Glomerular endothelial cell (primary cell): ENCODE measurements around the gene WDR64. TPM values are rescaled to one million over a fixed set of nuclear protein-coding genes. Genes with fewer than 3 reads are reported as not detected.

ENCODE experiments used
- DNase-seq: peaks from one replicate; pipeline ENCODE4 v3.0.0-alpha.2; 2011; ENCODE audit warnings: low read depth, low spot score; ENCODE audit errors: extremely low read depth
- total RNA-seq: library from RNA; depleted of rRNA; stranded (reverse); fragments of >200 nt; gene quantifications from 2 replicates; pipeline ENCODE4 v1.2.3, GENCODE V29; 2015

The WDR64 gene
- total RNA-seq, 1 donor from 2014 or later, result not detected

DNA sequence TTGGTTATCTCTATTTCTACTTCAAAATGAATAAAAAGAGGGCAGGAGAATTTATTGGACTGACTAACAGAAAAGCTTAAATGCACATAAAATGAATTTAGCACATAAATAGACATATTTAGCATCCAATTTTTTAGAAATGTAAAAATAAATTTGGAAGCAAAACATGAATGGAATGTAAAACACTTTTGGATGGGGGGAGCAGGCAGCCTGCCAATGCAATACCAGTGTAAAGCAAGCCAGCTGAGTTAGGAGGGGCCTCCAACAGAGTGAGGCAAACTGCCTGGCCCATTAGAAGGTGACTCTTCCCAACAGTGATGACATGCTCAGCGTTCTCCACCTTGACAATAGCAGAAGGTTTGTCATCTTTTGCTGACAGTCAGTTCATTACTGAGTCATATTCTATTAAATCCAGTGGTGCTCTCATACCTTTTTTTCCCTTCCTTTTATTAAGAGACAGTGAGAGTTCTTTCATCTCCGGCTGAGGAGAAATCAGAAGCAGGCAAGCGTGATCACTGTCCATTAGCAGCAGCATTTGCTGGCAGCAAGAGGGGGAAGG lies 176.5 kb downstream of the WDR64 start:
- no peak for DNase-seq

- DNase-seq, result no peak
These were observed 177.4 kb downstream of the WDR64 start for GRCh38 chr1:241829468-241829867.

DNA sequence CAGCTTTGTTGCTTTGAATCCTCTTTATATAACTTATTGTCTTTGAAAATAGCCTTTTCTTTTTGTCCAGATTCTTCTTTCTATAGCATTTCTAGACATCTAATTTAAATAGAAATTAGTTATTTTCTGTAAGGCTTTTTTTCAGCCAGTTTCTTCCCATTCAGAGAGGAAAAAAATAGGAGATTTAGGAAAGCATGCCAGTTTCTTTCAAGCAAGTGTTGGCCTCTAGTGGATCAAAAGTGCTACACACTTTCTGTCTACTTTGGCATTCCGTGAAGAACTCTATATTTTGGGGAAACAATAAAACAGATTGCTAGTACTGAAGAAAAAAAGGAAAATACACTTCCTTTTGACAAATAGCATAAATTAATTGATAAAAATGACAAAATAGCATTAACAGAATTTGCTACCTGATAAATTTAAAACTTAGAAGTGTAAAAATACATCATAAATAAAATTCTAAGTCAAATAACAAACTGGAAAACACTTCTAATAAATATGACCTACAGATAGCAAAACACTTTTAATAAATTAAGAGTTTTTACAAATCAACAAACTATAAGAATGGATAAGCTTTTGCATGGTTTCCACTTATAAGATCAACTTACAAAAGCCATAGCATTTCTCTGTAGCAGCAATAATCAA lies 182.8 kb downstream of the WDR64 start:
- DNase-seq, result no peak

DNA sequence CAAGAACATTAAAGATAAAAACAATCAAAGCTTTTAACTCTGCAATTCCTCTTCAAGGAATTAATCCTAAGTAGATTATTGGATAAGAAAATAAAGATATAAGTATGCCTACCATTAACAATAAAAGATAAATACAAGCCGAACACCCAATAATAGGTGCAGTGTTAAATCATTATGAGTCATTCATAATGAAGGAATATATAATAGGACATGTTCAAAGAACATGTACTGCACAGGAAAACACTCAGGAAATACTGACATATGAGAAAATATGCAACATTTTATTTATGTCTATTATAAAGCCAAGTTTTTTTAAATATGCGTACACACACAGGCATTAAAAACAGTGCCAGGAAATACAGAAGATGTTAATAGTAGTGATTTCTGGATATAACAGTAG lies 184.9 kb downstream of the WDR64 start:
- DNase-seq, result no peak

DNA sequence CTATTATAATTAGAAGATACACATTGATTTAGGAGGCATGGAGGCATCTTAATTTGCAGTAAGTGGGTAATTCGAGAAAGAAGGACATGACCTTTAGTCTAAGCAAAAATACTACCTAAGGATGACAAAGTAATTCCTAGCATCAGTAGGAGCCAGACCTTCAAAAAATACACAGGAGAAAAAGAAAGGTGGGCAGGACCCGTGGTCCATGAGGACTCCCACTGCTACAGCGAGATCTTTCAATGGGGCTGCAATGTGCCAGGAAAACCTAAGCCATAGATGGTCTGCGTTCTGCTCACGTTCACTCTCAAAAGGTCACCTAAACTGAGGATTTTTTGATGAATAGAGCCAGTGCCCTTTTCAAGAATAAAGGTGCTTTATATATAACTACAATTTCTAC lies 185.3 kb downstream of the WDR64 start:
- DNase-seq, result no peak

- no peak for DNase-seq
These were observed 185.8 kb downstream of the WDR64 start for GRCh38 chr1:241837901-241838300.

DNA sequence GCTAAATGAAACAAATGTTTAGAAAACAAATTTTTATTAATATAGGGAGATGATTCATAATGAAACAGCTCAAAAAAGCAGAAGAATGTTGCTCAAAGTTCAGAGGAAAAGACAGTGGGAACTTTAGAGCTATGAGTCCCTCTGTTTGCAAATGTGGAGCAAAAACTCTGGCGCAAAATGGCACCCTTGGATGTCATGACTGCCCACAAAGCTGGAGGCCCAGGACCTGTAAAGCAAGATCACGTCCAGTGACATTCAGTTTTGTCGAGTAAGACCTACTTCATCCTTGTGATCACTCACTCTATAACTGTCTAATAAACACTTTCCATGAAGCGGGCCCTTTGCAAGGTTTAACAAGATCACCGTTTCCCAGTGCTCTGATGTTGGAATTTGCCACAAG lies 186.8 kb downstream of the WDR64 start:
- no peak for DNase-seq

- DNase-seq, result no peak
These were observed 187.4 kb downstream of the WDR64 start for GRCh38 chr1:241839369-241839979.

DNA sequence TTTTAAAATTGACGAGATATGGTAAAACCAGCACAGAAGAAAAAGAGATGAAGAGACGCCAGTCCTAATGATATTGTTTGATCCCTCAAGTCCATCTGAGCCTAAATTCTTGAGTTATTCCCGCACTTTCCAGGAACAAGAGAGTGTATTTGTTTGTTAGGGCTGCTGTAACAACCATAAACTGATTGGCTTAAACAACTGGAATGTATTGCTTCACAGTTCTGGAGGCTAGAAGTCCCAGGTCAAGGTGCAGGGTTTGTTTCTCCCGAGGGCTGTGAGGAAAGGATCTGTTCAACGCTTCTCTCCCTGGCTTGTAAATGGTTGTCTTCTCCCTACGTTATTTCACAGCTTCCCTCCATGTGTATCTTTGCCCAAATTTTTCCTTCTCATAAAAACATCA lies 188.1 kb downstream of the WDR64 start:
- no peak for DNase-seq

- no peak for DNase-seq
These were observed 189.6 kb downstream of the WDR64 start for GRCh38 chr1:241841691-241842090.

DNA sequence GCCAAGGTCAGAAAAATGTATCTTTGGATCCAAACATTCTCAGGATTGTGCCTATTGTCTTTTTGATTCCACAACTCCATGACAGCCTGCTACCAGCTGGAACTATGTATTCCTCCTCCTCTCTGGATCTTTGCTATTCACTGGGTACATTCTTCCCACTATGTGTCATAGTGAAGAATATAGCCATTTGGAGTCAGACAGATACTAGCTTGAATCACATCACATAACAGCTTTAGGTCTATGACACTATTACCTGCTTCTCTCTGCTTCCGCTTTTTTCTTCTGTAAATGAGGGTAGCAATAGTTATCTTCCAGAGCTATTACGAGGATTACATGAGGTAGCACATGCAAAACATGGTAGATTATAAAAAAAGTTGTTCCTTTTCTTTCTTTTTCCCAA lies 190.5 kb downstream of the WDR64 start:
- DNase-seq, result no peak

- DNase-seq, result no peak
These were observed 192.5 kb downstream of the WDR64 start for GRCh38 chr1:241844593-241844992.

- DNase-seq, result no peak
These were observed 194.3 kb downstream of the WDR64 start for GRCh38 chr1:241846375-241846774.

DNA sequence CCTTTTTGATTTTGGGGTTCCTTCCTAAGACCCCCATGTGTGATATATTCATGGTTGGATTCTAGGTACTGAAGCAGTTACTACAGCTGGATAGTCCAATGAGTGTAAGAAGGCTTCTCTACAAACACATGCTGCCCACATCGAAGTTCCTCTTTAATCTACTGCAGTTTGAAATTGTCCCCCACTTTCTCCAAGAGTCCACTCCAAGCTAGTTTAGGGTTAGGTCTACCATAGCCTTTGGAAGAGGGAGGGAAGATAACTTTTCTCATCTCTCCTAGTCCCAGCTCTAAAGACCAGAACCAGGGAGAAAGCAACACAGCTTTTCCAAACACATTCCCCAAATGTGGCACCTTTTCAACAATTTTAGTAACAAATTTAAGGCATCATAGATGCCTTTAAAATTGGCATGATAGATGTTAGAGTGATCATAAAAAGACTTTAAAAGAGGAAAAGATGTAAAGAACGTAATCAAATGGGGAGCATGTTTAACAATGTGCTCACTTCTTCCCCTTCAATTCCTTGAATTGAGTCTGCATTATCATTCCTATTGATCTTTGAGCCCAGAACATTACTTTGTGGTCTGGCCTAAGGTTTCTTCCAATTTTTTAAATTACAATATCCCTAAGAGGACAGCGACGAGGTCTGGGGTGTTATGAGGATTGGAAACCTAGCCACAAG lies 194.9 kb downstream of the WDR64 start:
- no peak for DNase-seq

DNA sequence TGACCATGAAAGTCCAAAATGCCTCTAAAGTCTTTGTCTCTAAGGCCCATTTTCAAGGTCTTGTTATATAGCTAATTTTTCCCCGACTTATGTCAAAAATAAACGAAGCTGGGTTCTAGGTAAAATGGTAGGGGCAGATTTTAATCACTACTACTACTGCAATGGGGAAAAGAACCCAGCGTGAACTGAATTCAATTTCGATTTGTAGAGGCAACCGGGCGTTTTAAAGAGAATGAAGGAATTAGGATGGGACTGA lies 195.4 kb downstream of the WDR64 start:
- no peak for DNase-seq

DNA sequence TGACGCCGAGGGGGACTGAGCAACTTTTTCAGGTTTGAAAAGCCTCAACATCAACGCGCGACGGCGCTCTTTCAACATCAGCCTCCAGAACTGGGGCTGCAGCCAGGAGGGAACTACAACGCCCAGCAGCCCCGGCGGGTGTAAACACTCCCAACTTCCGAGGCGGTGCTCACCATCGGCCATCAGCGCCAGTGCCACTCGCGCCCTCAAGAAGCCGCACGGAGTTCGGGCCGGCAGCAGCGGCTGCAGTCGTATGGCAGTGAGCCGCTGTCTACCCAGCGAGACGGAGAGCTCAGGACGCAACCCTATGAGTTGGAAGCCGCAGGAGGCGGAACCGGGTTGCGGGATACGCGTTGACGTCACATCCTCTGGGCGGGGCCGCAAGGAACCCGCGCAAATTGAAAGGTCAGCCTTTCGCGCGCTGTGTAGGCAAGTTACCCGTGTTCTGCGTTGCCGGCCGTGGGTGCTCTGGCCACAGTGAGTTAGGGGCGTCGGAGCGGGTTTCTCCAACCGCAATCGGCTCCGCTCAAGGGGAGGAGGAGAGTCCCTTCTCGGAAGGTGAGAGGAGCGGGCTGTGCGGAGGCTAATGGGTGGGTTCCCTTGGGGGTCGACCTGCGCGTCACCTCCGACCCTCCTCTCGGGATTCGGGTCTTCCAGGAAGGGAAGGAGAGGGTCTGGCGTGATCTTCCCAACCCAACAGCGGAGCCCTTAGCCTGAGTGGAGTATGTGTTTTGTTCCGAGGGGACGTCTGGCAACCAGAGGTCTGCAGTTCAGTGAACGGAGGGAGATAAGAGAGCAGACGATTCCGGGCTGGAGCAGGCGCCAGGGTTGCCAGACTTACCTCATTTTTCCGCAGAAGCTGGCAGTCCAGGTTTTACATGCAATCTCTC lies 196.0 kb downstream of the WDR64 start, which contains the start of gene EXO1:
TSS of gene EXO1 (plus strand) at position 409 of the 890 bp plus-strand sequence. CDS start 2,222 bp downstream, outside the sequence.
- peak; percentile 66 for DNase-seq

- no peak for DNase-seq
These were observed 196.7 kb downstream of the WDR64 start for GRCh38 chr1:241848686-241849344.

DNA sequence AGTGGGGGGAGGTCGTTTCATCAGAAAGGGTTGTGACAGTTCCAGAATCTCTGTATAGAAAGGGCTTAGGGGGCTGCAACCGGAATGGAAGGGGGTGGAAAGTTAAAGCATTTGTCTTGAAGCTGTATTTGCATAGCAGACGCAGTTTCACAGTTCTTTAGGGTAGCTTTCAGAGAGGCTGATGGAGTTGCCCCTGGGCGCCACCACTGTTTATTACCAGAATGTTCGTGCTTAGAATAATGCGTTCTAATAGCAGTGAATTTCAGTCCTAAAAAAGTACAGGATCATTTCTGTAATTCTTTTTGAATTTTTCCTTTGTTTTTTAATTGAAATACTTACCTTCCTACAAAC lies 197.2 kb downstream of the WDR64 start:
- no peak for DNase-seq
